GM10248 (cell line): Measurements from ENCODE around the gene COL4A2.

Experiments used
- CTCF ChIA-PET: fragments of 300-600 bp; sonication (Branson Sonifier 250); formaldehyde crosslinking; extraction: SDS; loops from one replicate; lab custom pipeline; 2021; ENCODE audit warnings: antibody characterized with exemption; lab: Yijun Ruan, JAX
- POLR2A ChIA-PET: fragments of 350-650 bp; sonication (Branson Sonifier 250); formaldehyde crosslinking; extraction: SDS; loops from one replicate; lab custom pipeline; 2020; ENCODE audit warnings: antibody characterized with exemption; lab: Yijun Ruan, JAX
- DNase-seq: peaks from one replicate; pipeline ENCODE4 v3.0.0; 2012; ENCODE audit errors: extremely low spot score
- TF ChIP-seq, protein P1 (sequence below): IDR thresholded peaks from 2 replicates; pipeline ENCODE4 v1.5.1; 2012; ENCODE audit warnings: mild to moderate bottlenecking, low read depth; ENCODE audit errors: extremely low read depth, missing control alignments, control extremely low read depth

The COL4A2 gene

DNA sequence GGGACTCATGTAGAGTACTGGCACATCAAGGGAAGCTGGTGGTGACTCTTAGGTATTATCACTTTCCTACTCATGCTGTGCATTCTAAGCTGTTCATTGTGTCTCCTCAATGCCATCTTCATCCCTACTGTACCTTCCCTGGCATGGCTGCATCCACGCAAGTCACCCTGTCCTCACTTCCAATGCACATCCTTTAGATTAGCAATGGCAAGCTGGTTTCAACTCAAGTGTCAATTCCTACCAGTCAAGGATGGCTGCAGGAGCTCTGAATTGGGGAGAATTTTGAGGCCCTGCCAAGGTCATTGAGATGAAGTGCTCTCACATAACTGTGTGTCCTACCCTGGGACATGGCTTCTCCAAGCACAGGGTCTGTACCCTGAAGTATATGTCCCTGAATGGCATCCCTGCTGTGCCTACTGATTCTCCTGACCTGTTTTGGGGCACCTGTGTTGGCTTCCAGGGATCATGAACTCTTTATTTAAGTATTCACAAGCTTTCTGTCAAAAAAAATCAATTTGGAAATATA, 24.7 kb upstream of the COL4A2 start:
- POLR2A ChIA-PET: no interaction called here
- TF ChIP-seq, protein P1, sequence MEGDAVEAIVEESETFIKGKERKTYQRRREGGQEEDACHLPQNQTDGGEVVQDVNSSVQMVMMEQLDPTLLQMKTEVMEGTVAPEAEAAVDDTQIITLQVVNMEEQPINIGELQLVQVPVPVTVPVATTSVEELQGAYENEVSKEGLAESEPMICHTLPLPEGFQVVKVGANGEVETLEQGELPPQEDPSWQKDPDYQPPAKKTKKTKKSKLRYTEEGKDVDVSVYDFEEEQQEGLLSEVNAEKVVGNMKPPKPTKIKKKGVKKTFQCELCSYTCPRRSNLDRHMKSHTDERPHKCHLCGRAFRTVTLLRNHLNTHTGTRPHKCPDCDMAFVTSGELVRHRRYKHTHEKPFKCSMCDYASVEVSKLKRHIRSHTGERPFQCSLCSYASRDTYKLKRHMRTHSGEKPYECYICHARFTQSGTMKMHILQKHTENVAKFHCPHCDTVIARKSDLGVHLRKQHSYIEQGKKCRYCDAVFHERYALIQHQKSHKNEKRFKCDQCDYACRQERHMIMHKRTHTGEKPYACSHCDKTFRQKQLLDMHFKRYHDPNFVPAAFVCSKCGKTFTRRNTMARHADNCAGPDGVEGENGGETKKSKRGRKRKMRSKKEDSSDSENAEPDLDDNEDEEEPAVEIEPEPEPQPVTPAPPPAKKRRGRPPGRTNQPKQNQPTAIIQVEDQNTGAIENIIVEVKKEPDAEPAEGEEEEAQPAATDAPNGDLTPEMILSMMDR: no peak
- CTCF ChIA-PET: no interaction called here
- DNase-seq: no peak

GRCh38 chr13:110283736-110284517, 23.2 kb upstream of the COL4A2 start:
- ChIA-PET POLR2A (no interaction called here), CTCF (interaction anchor here (0.8 kb wide), 1 partner anchor 12 kb away, joined by 3 read pairs; no protein-coding TSS in a partner anchor)
- DNase-seq: no peak

GRCh38 chr13:110284779-110285484, 22.2 kb upstream of the COL4A2 start:
- ChIA-PET POLR2A (no interaction called here), CTCF (no interaction called here)
- no peak for DNase-seq
- TF ChIP-seq, protein P1: no peak

More at GRCh38 chr13:110283736-110284517, 23.2 kb upstream of the COL4A2 start:
- TF ChIP-seq, protein P1: no peak

- ChIA-PET POLR2A (no interaction called here), CTCF (interaction anchor here (0.7 to 1.2 kb wide), 2 partner anchors 10 to 14 kb away, joined by 3 read pairs; no protein-coding TSS in a partner anchor)
- TF ChIP-seq, protein P1: no peak
- no peak for DNase-seq
Measured at GRCh38 chr13:110285991-110286832, 20.9 kb upstream of the COL4A2 start.

- DNase-seq: no peak
- CTCF ChIA-PET: interaction anchor here (1.2 kb wide), 1 partner anchor 9 kb away, joined by 3 read pairs; no protein-coding TSS in a partner anchor
- POLR2A ChIA-PET: no interaction called here
- TF ChIP-seq, protein P1: no peak
Measured at GRCh38 chr13:110286833-110287819, 20.0 kb upstream of the COL4A2 start.
